Measurements from ENCODE around the gene CLDN9.
"Not testable (repeated sequence)": the region's sequence is repeated elsewhere in the genome, so short reads cannot be mapped to it uniquely, and the experiment has no call there.

Gene CLDN9

GRCh38 chr16:3032624-3033023 is 19.9 kb downstream of the CLDN9 start:
- DNase-seq (ENCODE audit: low spot score): no peak

- DNase-seq (ENCODE audit: low spot score): no peak
Measured at GRCh38 chr16:3035289-3035971, 22.7 kb downstream of the CLDN9 start.

- no peak for DNase-seq (ENCODE audit: low spot score)
Measured at GRCh38 chr16:3035972-3036725, 23.4 kb downstream of the CLDN9 start.

- no peak for DNase-seq (ENCODE audit: low spot score)
Measured at GRCh38 chr16:3036726-3037315, 24.1 kb downstream of the CLDN9 start, which contains the start of gene BICDL2. Gene BICDL2 (minus strand): TSS chr16:3036944. CDS start chr16:3035496, 1,448 bp downstream.

- DNase-seq (ENCODE audit: low spot score): no peak
Measured at GRCh38 chr16:3038256-3038655, 25.5 kb downstream of the CLDN9 start.

- no peak for DNase-seq (ENCODE audit: low spot score)
Measured at GRCh38 chr16:3038896-3039295, 26.2 kb downstream of the CLDN9 start.

- DNase-seq (ENCODE audit: low spot score): no peak
Measured at GRCh38 chr16:3042376-3042775, 29.7 kb downstream of the CLDN9 start.

GRCh38 chr16:3044708-3045107 is 32.0 kb downstream of the CLDN9 start:
- no peak for DNase-seq (ENCODE audit: low spot score)

- DNase-seq (ENCODE audit: low spot score): no peak
Measured at GRCh38 chr16:3045758-3046640, 33.3 kb downstream of the CLDN9 start, which contains the start of gene MMP25. Gene MMP25 (plus strand): TSS chr16:3046561. CDS start chr16:3046918, 357 bp downstream.

GRCh38 chr16:3046641-3047386 is 34.1 kb downstream of the CLDN9 start:
- no peak for DNase-seq (ENCODE audit: low spot score)

- DNase-seq (ENCODE audit: low spot score): no peak
Measured at GRCh38 chr16:3047387-3047720, 34.6 kb downstream of the CLDN9 start.

- no peak for DNase-seq (ENCODE audit: low spot score)
Measured at GRCh38 chr16:3049921-3050481, 37.3 kb downstream of the CLDN9 start.

- DNase-seq (ENCODE audit: low spot score): no peak
Measured at GRCh38 chr16:3050487-3050886, 37.8 kb downstream of the CLDN9 start.

GRCh38 chr16:3051009-3051408 is 38.3 kb downstream of the CLDN9 start:
- no peak for DNase-seq (ENCODE audit: low spot score)

- DNase-seq (ENCODE audit: low spot score): no peak
Measured at GRCh38 chr16:3051494-3051893, 38.8 kb downstream of the CLDN9 start.

GRCh38 chr16:3052571-3053329 is 40.0 kb downstream of the CLDN9 start:
- not testable (repeated sequence) for DNase-seq (ENCODE audit: low spot score)

- DNase-seq (ENCODE audit: low spot score): not testable (repeated sequence)
Measured at GRCh38 chr16:3053330-3053710, 40.6 kb downstream of the CLDN9 start.

- no peak for DNase-seq (ENCODE audit: low spot score)
Measured at GRCh38 chr16:3054965-3055733, 42.4 kb downstream of the CLDN9 start.

- DNase-seq (ENCODE audit: low spot score): not testable (repeated sequence)
Measured at GRCh38 chr16:3055734-3056115, 43.0 kb downstream of the CLDN9 start.

Data from hematopoietic multipotent progenitor cell treated with erythropoietin and hydrocortisone succinate and interleukin-3 and kit ligand, for 15 days (in vitro differentiated cells).